ENCODE measurements around the gene PHLDB1. TPM values are rescaled to one million over a fixed set of nuclear protein-coding genes. Genes with fewer than 3 reads are reported as not detected.
A peak's percentile ranks its signal among the peaks of the same experiment; 100 is the strongest.

PHLDB1 gene
- polyA plus RNA-seq, 3 donors, result 0.17 TPM; not detected in 2

DNA sequence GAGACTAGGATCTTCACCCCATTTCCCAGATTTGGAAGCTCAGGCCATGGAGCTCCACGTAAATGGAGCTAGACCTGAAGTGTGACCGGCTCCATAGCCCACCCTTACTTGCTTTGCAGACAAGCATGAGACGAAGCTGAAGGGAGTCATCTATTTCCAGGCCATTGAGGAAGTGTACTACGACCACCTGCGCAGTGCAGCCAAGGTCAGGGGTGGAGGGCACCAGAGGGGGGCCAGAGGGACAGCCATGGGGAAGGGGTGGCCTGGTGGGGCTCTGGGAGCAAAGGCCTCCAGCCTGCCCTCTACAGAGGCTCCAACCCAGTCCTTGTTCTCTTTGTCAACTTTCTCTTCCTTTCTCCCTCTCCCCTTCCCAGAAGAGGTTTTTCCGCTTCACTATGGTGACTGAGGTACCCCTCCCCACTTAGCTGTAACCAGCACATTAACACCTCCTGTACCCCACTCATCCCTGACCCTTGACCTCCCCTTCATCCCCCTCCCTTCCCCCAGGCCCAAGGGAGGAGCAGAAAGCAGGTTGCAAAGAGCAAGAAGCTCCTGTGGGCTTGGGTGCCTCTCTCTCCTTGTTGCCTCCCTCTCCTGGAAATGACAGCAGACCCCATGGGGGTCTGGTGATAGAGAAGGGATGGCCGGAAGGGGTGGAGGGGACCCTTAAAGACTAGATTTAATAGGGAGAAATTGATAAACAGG lies 48.2 kb downstream of the PHLDB1 start:
- H3K4me1 Mint-ChIP-seq, result peaks cover 6% of the 10 kb centered on the region
- no peak overlapping the region for H3K27ac ChIP-seq (ENCODE audit: low read depth in 1 of 2, low read length in 2 of 2)
- no peak for TF ChIP-seq CTCF (IDR thresholded peaks at IDR 0.05)
- H3K9me3 ChIP-seq (replicated peaks in 1 of 2; ENCODE audit: control insufficient read depth in 1 of 2, insufficient read depth in 1 of 2, low read length in 2 of 2), result no peaks in the 10 kb centered on the region
- no peaks in the 10 kb centered on the region for H3K36me3 Mint-ChIP-seq
- WGBS (ENCODE audit: insufficient coverage), result 86% methylated on average over 4 of the region's 7 CpGs
- H3K4me1 ChIP-seq (ENCODE audit: control insufficient read depth in 1 of 2, insufficient read depth in 2 of 2, low read length in 2 of 2), result peaks cover 3 to 8% of the 10 kb centered on the region in 2 donors
- no peak overlapping the region for H3K4me3 ChIP-seq (replicated peaks in 1 of 3; ENCODE audit: low read depth in 2 of 3, low read length in 3 of 3)
- no peaks in the 10 kb centered on the region for H3K27me3 ChIP-seq (ENCODE audit: control insufficient read depth in 2 of 2, insufficient read depth in 2 of 2, low read length in 2 of 2)
- no peak overlapping the region for H3K9ac ChIP-seq (ENCODE audit: insufficient read depth, low read length, poor library complexity, severe bottlenecking)
- H3K4me3 Mint-ChIP-seq, result no peak overlapping the region
- H3K27me3 Mint-ChIP-seq (ENCODE audit: low read depth in 3 of 3), result peaks cover 5 to 10% (median 8%) of the 10 kb centered on the region in 3 donors
- no peak overlapping the region for H3K27ac Mint-ChIP-seq
- DNase-seq, result no peak
- H3K36me3 ChIP-seq (replicated peaks in 1 of 2; ENCODE audit: control insufficient read depth in 1 of 2, insufficient read depth in 2 of 2, low read length in 2 of 2), result no peaks in the 10 kb centered on the region
- no peaks in the 10 kb centered on the region for H4K20me1 ChIP-seq (ENCODE audit: insufficient read depth, low read length)
- no peaks in the 10 kb centered on the region for H3K9me3 Mint-ChIP-seq
- intact Hi-C loops (cut with micrococcal nuclease), result no loop called here
- no peaks in the 10 kb centered on the region for H3K79me2 ChIP-seq (ENCODE audit: insufficient read depth, low read length)
- H3K4me2 ChIP-seq (replicated peaks; ENCODE audit: extremely low read depth, low read length, poor library complexity, severe bottlenecking), result no peak overlapping the region
- no peak overlapping the region for H2AFZ ChIP-seq (ENCODE audit: insufficient read depth, low read depth, low read length, poor library complexity, severe bottlenecking)

DNA sequence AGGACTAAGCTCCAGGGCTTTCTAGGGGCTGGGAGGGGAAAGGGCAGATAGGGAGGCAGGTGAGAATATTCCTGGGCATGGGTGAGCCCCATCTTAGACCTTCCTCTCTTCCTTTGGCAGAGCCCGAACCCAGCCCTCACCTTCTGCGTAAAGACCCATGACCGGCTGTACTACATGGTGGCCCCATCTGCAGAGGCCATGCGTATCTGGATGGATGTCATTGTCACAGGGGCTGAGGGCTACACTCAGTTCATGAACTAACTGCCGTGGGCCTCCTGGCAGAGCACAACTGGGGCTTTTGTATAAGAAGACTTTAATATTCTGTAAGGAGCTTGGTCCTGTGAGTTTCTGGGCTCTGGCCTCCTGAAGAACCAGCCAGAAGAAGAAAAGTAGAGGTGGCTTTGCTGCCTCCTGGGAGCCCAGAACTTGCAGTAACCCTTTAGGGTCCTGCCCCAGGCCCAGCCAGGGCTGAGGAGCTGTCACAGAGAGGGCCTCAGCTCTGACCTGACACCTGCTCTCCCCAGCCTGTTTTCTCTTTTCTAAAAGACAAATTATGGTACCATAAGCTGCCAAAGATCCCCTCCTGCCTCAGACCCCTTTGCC lies 49.2 kb downstream of the PHLDB1 start:
- H2AFZ ChIP-seq (ENCODE audit: insufficient read depth, low read depth, low read length, poor library complexity, severe bottlenecking), result no peak overlapping the region
- TF ChIP-seq CTCF (IDR thresholded peaks at IDR 0.05), result no peak
- no peak overlapping the region for H3K9ac ChIP-seq (ENCODE audit: insufficient read depth, low read length, poor library complexity, severe bottlenecking)
- Mint-ChIP-seq H3K27ac (peak overlapping the region in 1 of 7 donors; percentile 76), H3K4me3 (no peak overlapping the region), H3K27me3 (ENCODE audit: low read depth in 3 of 3) (peaks cover 5 to 10% (median 8%) of the 10 kb centered on the region in 3 donors), H3K4me1 (peaks cover 6% of the 10 kb centered on the region), H3K9me3 (no peaks in the 10 kb centered on the region), H3K36me3 (no peaks in the 10 kb centered on the region)
- H3K4me3 ChIP-seq (replicated peaks in 1 of 3; ENCODE audit: low read depth in 2 of 3, low read length in 3 of 3), result no peak overlapping the region
- H3K79me2 ChIP-seq (ENCODE audit: insufficient read depth, low read length), result no peaks in the 10 kb centered on the region
- H3K4me2 ChIP-seq (replicated peaks; ENCODE audit: extremely low read depth, low read length, poor library complexity, severe bottlenecking), result no peak overlapping the region
- no peaks in the 10 kb centered on the region for H3K36me3 ChIP-seq (replicated peaks in 1 of 2; ENCODE audit: control insufficient read depth in 1 of 2, insufficient read depth in 2 of 2, low read length in 2 of 2)
- no peaks in the 10 kb centered on the region for H3K9me3 ChIP-seq (replicated peaks in 1 of 2; ENCODE audit: control insufficient read depth in 1 of 2, insufficient read depth in 1 of 2, low read length in 2 of 2)
- no peak for DNase-seq
- peaks cover 3 to 8% of the 10 kb centered on the region in 2 donors for H3K4me1 ChIP-seq (ENCODE audit: control insufficient read depth in 1 of 2, insufficient read depth in 2 of 2, low read length in 2 of 2)
- no peaks in the 10 kb centered on the region for H3K27me3 ChIP-seq (ENCODE audit: control insufficient read depth in 2 of 2, insufficient read depth in 2 of 2, low read length in 2 of 2)
- no peaks in the 10 kb centered on the region for H4K20me1 ChIP-seq (ENCODE audit: insufficient read depth, low read length)
- 96% methylated on average over 5 of the region's 5 CpGs for WGBS (ENCODE audit: insufficient coverage)
- H3K27ac ChIP-seq (ENCODE audit: low read depth in 1 of 2, low read length in 2 of 2), result no peak overlapping the region
- intact Hi-C loops (cut with micrococcal nuclease), result no loop called here

All from CD14-positive monocyte (primary cell).